Activated CD4-positive, alpha-beta T cell treated with anti-CD3 and anti-CD28 coated beads, Interleukin-2, amount 10 ng/mL, durations not matched to agents 7 days and 5 days (primary cell): Measurements from ENCODE around the gene SLC19A1. TPM values are rescaled to one million over a fixed set of nuclear protein-coding genes. Genes with fewer than 3 reads are reported as not detected.
A peak's percentile ranks its signal among the peaks of the same experiment; 100 is the strongest.

Experiments used
- CTCF ChIA-PET: fragments of 350-600 bp; sonication (Branson Sonifier 250); formaldehyde crosslinking; loops from one replicate; lab custom pipeline; 2021; ENCODE audit warnings: antibody characterized with exemption; lab: Charles Lee
- POLR2A ChIA-PET: fragments of 350-600 bp; sonication (Branson Sonifier 250); formaldehyde crosslinking; loops from one replicate; lab custom pipeline; 2021; ENCODE audit warnings: antibody characterized with exemption; lab: Charles Lee
- DNase-seq: peaks from one replicate; pipeline ENCODE4 v3.0.0-alpha.2; 2020
- H3K27ac Mint-ChIP-seq: one replicate; pipeline ENCODE4 v1.8.0; 2021; ENCODE audit warnings: mild to moderate bottlenecking, moderate library complexity, mixed read lengths
- H3K27me3 Mint-ChIP-seq: one replicate; pipeline ENCODE4 v1.8.0; 2021; ENCODE audit warnings: mixed read lengths
- H3K36me3 Mint-ChIP-seq: one replicate; pipeline ENCODE4 v1.8.0; 2021; ENCODE audit warnings: low read depth, mixed read lengths
- H3K4me1 Mint-ChIP-seq: one replicate; pipeline ENCODE4 v1.8.0; 2021; ENCODE audit warnings: mixed read lengths
- H3K4me3 Mint-ChIP-seq: one replicate; pipeline ENCODE4 v1.8.0; 2021; ENCODE audit warnings: mild to moderate bottlenecking, moderate library complexity, mixed read lengths
- H3K9me3 Mint-ChIP-seq: one replicate; pipeline ENCODE4 v1.8.0; 2021; ENCODE audit warnings: mixed read lengths
- total RNA-seq, 2 experiments: library from RNA; stranded (reverse); gene quantifications; one replicate each; pipeline ENCODE4 v1.2.3, GENCODE V29; 2021

Gene SLC19A1
- total RNA-seq, 2 experiments from 2014 or later = 43.8 to 46.8 TPM

DNA sequence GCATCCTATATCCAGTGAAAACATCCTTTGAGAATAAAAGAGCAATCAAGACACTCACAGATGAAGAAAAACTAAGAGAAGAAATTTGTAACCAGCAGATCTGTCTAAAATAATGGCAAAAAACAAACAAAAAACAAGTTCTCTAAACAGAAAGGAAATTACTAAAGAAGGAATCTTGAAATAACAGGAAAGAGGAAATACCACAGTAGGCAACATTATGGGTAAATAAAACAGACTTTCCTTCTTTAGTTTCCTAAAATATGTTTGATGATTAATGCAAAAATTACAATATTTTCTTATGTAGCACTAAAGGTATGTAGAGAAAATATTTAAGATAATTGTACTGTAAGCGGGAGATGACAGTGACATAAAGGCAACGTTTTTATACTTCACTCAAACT is 23.5 kb downstream of the SLC19A1 start:
- DNase-seq = no peak
- CTCF ChIA-PET = no interaction called here
- POLR2A ChIA-PET = no interaction called here
- no peak overlapping the region for H3K4me3 Mint-ChIP-seq
- peak overlapping the region; percentile 81 for H3K27ac Mint-ChIP-seq
- peaks cover 44% of the 10 kb centered on the region for H3K9me3 Mint-ChIP-seq
- H3K36me3 Mint-ChIP-seq = peaks cover 71% of the 10 kb centered on the region
- no peaks in the 10 kb centered on the region for H3K27me3 Mint-ChIP-seq
- H3K4me1 Mint-ChIP-seq = peaks cover 26% of the 10 kb centered on the region

DNA sequence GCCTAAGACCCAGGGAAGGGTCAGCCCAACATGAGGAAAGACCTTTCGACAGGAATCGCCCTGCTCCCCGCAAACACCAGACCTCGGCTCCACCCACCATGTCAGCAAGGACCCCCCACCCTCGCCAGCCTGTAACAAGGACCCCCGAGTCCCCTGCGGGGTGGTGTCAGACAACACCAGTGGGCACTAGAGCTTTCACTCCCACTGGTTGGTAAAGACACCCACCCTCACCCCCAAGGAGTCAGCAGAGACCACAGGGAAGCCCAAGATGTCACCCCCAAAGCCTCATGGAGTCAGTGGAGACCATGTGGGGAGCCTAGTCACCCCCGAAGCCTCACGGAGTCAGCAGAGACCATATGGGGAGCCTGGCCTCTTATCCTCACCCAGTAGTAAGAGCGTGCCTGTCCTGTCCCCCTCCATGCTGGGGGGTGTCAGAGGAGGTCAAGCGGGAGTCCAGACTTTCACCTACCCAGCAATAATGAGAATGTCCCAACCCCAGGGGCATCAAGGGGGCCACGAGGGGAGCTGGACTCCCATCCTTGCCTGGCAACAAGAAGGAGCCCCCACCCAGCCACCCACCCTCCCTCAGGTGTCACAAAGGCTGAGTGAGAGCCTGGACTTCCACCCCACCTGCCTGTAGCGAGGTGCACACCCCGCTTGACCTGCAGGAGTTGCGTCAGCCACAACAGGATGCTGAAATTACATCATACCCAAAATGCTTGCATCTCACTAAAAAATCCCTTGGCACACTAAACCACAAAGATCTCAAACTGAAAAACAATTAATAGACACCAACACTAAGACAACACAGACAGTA is 24.8 kb downstream of the SLC19A1 start:
- H3K36me3 Mint-ChIP-seq = peaks cover 61% of the 10 kb centered on the region
- POLR2A ChIA-PET = no interaction called here
- DNase-seq = peak; percentile 19
- peaks cover 43% of the 10 kb centered on the region for H3K9me3 Mint-ChIP-seq
- H3K27me3 Mint-ChIP-seq = no peaks in the 10 kb centered on the region
- CTCF ChIA-PET = no interaction called here
- peak overlapping the region; percentile 81 for H3K27ac Mint-ChIP-seq
- H3K4me3 Mint-ChIP-seq = no peak overlapping the region
- peaks cover 28% of the 10 kb centered on the region for H3K4me1 Mint-ChIP-seq

DNA sequence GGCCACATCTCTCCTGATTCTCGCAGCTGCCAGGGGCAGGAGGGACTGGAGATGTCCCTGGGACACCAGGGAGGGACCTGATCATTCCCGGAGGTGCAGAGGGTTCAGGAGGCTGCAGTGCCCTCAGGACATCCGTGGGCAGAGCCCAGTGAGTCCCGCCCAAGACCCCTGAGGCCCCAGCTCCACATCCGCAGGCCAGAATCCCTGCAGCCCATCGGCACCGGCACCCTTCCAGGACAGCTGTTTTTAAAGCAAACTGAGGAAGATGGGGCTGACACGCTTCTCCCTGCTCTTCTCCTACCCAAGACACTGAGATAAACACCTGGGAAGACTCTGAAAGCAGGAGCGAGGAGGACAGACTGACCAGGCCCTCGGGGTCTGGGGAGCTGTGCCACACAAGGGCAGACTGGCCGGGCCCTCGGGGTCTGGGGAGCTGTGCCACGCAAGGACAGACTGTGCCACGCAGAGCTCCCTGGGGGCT is 25.5 kb downstream of the SLC19A1 start:
- Mint-ChIP-seq H3K4me3 (no peak overlapping the region), H3K36me3 (peaks cover 54% of the 10 kb centered on the region), H3K27ac (no peak overlapping the region), H3K4me1 (peaks cover 28% of the 10 kb centered on the region), H3K9me3 (peaks cover 39% of the 10 kb centered on the region), H3K27me3 (no peaks in the 10 kb centered on the region)
- DNase-seq = no peak
- CTCF ChIA-PET = no interaction called here
- POLR2A ChIA-PET = no interaction called here

DNA sequence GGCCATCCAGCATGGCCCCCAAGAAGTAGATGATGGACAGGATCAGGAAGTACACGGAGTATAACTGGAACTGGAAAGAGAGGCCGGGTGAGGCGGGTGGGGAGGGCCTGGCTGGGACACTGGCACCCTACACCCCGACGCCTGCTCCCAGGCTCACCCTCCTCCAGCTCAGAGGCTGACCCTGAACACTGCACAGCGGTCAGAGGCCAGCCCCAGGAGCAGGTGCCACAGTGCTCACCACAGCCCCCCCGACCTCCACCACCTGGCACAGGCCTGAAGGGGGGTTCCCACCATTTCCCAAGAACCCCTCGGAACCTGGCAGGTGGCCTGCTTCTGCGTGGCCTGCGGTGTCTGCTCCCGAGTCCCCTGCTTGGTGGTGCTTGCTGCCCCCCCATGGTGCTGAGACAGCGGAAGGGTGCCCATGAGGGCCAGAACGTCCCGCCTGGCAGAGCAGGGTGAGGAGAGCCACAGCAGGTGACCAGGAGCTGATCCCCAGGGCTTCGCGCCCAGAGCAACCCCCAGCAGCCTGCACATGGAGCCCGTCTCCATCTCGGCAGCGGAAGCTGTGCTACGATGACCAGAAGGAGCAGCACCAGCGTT is 26.1 kb downstream of the SLC19A1 start:
- ChIA-PET CTCF (no interaction called here), POLR2A (no interaction called here)
- Mint-ChIP-seq H3K9me3 (peaks cover 35% of the 10 kb centered on the region), H3K27me3 (no peaks in the 10 kb centered on the region), H3K4me1 (peaks cover 28% of the 10 kb centered on the region), H3K27ac (no peak overlapping the region), H3K4me3 (no peak overlapping the region), H3K36me3 (peaks cover 48% of the 10 kb centered on the region)
- DNase-seq = no peak

DNA sequence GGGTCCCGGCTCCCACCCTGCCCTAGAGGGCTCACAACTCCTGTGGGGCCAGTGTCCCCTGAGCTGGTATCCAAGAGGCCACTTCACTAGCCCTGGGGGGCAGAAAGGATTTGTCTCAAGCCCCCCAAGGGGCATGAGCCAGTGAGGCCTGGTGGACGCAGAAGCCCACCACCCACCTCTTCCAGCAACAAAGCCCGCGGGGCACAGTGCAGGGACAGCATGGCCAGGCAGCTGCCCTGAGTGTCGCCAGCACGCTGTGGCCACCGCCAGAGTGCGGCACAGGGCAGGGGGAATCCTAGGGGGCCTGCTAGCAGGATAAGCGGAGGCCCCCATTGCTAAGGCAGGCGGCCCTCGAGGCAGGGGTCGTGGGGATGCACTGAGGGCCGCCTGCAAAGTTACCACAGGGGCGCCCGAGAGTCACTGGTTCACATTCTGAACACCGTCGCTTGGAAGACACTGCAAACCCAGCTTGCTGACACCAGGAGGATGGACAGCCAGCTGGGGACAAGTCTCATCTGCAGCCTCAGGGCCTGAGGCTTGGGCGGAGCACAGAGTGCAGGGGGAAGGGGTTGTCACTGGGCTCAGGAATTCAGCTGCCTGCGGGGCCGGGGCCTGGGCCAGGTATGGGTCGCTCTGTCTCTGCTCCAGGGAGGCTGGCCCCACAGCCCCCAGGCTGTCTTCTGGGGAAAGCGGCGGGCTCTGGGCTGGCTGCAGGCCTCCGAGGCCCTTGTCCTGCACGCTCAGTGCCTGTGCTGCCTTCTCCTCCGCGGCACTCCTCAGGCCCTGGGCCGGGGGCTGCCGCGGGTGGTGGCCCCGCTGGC is 26.8 kb downstream of the SLC19A1 start:
- no peak overlapping the region for H3K4me3 Mint-ChIP-seq
- no peak overlapping the region for H3K27ac Mint-ChIP-seq
- DNase-seq = no peak
- H3K36me3 Mint-ChIP-seq = peaks cover 41% of the 10 kb centered on the region
- ChIA-PET CTCF (no interaction called here), POLR2A (no interaction called here)
- peaks cover 28% of the 10 kb centered on the region for H3K4me1 Mint-ChIP-seq
- H3K9me3 Mint-ChIP-seq = peaks cover 27% of the 10 kb centered on the region
- no peaks in the 10 kb centered on the region for H3K27me3 Mint-ChIP-seq

DNA sequence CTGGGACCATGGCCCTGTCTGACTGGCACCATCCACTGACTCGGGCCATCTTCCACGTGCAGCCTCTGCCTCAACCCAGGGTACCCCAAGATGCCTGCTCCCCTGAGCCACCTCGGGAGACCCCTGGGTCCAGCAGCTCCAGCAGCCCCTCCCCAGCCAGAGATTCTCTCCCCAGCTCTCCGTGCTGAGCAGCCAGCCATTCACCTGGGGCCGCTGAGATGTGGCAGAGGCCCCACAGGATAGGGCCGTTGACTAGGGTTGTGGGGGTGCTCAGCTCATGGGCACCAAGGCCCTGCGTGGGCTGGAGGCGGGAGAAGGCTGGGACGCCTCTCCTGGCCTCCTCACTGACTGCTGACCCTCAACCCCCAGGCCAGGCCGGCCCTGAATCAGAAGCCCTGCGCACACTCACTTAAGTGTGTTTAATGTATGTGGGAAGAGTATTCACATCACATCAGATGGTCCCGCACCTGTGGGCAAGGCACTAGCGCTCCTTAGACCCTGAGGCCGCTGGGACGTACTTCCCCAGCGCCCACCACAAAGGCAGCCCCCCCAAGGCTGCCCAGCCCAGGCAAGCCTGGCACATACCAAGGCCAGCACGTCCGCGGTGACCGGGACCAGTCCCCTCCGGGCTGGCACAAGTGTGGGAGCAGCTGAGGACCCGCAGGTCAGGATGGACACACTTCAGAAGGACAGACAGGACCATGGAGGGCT is 27.8 kb downstream of the SLC19A1 start:
- H3K9me3 Mint-ChIP-seq = peaks cover 17% of the 10 kb centered on the region
- POLR2A ChIA-PET = no interaction called here
- peaks cover 27% of the 10 kb centered on the region for H3K4me1 Mint-ChIP-seq
- CTCF ChIA-PET = no interaction called here
- no peak overlapping the region for H3K4me3 Mint-ChIP-seq
- no peaks in the 10 kb centered on the region for H3K27me3 Mint-ChIP-seq
- H3K27ac Mint-ChIP-seq = peak overlapping the region; percentile 54
- H3K36me3 Mint-ChIP-seq = peaks cover 31% of the 10 kb centered on the region
- DNase-seq = no peak

DNA sequence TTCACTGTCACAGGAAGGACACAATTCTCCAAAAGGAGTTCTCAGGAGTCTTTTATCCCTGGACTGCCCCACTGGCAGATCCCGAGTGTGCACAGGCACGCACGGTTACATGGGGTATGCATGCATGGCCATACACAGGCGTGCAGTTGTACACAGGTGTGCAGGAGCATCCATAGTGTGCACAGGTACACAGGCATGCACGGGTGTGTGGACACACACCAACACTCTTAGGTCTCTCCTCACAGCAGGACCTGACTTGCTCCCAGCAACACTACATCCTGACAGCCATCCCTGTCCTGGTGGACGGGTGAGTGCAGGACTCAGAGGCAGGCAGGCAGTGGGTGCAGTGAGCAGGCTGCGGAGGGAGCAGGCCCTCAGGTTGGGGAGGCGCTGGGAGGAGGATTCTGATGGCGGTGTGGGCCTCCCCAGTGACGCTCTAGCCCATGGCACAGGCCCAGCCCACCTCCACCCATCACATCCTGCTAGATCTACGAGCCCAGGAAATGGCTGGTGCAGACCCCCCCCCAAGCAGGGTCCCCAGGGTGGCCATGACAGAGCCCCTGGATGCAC is 28.4 kb downstream of the SLC19A1 start:
- H3K27ac Mint-ChIP-seq = peak overlapping the region; percentile 39
- H3K4me3 Mint-ChIP-seq = no peak overlapping the region
- H3K36me3 Mint-ChIP-seq = peaks cover 25% of the 10 kb centered on the region
- H3K9me3 Mint-ChIP-seq = peaks cover 11% of the 10 kb centered on the region
- CTCF ChIA-PET = no interaction called here
- POLR2A ChIA-PET = no interaction called here
- DNase-seq = no peak
- no peaks in the 10 kb centered on the region for H3K27me3 Mint-ChIP-seq
- H3K4me1 Mint-ChIP-seq = peaks cover 21% of the 10 kb centered on the region

DNA sequence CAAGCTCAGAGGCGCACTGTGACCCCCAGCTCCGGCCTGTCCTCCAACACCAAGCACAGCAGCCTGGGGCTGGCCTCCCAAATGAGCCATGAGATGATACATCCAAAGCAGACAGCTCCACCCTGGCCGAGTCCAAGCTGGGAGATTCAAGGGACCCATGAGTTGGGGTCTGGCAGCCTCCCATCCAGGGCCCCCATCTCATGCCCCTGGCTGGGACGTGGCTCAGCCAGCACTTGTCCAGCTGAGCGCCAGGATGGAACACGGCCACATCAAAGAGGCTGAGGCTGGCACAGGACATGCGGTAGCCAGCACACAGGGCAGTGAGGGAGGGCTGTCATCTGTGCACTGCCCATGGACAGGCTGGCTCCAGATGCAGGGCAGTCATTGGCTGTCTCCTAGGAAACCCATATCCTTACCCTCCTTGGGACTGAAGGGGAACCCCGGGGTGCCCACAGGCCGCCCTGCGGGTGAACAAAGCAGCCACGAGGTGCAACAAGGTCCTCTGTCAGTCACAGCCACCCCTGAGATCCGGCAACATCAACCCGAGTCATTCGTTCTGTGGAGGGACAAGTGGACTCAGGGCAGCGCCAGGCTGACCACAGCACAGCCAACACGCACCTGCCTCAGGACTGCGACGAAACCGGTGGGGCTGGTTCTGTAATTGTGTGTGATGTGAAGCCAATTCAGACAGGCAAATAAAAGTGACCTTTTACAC is 29.1 kb downstream of the SLC19A1 start:
- Mint-ChIP-seq H3K27me3 (no peaks in the 10 kb centered on the region), H3K27ac (no peak overlapping the region), H3K4me3 (no peak overlapping the region), H3K36me3 (peaks cover 18% of the 10 kb centered on the region), H3K9me3 (peaks cover 4% of the 10 kb centered on the region), H3K4me1 (peaks cover 14% of the 10 kb centered on the region)
- DNase-seq = no peak
- ChIA-PET CTCF (interaction anchor here (0.5 kb wide), 1 partner anchor 45 kb away, joined by 4 read pairs; no protein-coding TSS in a partner anchor), POLR2A (no interaction called here)

DNA sequence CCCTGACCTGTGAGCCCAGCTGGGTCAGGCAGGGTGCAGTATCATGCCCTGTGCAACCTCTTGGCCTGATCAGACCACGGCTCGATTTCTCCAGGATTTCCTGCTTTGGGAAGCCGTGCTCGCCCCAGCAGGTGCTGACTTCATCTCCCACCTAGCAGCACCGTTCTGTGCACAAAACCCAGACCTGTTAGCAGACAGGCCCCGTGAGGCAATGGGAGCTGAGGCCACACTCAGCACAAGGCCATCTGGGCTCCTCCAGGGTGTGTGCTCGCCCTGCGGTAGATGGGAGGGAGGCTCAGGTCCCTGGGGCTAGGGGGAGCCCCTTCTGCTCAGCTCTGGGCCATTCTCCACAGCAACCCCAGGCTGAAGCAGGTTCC is 29.6 kb downstream of the SLC19A1 start:
- H3K9me3 Mint-ChIP-seq = no peaks in the 10 kb centered on the region
- H3K27ac Mint-ChIP-seq = peak overlapping the region; percentile 41
- POLR2A ChIA-PET = no interaction called here
- peaks cover 9% of the 10 kb centered on the region for H3K4me1 Mint-ChIP-seq
- peaks cover 13% of the 10 kb centered on the region for H3K36me3 Mint-ChIP-seq
- H3K27me3 Mint-ChIP-seq = no peaks in the 10 kb centered on the region
- no peak overlapping the region for H3K4me3 Mint-ChIP-seq
- no peak for DNase-seq
- CTCF ChIA-PET = interaction anchor here (0.5 kb wide), 1 partner anchor 46 kb away, joined by 4 read pairs; no protein-coding TSS in a partner anchor

DNA sequence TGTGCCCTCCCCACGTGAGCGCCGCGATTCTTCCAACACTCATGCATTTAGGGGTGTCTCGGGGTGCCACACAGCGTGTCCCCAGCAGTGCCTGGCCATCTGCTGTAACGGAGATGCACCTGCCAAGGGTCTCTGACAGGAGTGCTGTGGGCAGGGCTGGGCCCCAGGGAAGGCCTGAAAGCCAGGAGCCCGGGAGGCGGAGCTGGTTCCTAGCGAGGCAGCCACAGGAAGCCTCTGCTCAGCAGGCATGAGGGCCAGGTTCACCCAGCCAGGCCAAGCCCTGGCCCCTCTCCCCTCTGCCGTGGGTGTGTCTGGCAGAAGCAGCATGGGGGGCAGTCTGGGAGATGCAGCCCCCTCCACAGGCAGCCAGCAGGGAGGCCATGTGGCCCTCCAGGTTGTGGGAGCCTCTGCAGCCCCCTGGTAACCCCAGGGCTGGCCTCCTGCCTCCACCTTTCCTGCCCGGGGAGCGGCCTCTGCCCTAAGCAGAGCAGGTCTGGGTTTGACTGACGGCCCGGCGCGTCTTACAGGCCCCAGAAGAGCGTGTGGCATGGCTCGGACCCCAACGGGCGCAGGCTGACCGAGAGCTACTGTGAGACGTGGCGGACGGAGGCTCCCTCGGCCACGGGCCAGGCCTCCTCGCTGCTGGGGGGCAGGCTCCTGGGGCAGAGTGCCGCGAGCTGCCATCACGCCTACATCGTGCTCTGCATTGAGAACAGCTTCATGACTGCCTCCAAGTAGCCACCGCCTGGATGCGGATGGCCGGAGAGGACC is 30.4 kb downstream of the SLC19A1 start:
- H3K9me3 Mint-ChIP-seq = no peaks in the 10 kb centered on the region
- no peak overlapping the region for H3K4me3 Mint-ChIP-seq
- ChIA-PET POLR2A (no interaction called here), CTCF (no interaction called here)
- no peak for DNase-seq
- peak overlapping the region; percentile 62 for H3K27ac Mint-ChIP-seq
- peaks cover 4% of the 10 kb centered on the region for H3K4me1 Mint-ChIP-seq
- no peaks in the 10 kb centered on the region for H3K27me3 Mint-ChIP-seq
- H3K36me3 Mint-ChIP-seq = peaks cover 8% of the 10 kb centered on the region

DNA sequence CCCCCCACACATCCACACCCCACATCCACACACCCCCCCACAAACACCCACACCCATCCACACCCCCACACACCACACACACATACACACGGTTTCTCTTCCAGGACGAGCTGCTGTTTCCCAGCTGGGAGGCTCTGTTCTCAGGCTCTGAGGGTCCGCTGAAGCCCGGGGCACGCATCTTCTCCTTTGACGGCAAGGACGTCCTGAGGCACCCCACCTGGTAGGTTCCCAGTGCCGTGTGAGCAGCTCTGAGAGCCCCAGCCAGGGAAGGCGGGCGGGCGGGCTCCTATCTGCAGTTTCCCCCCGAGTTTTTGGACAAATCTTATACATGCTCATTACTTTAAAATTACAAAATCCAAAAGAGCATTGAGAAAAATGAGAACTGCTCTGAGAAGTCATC is 31.2 kb downstream of the SLC19A1 start:
- CTCF ChIA-PET = interaction anchor here (0.6 kb wide), 1 partner anchor 249 kb away, joined by 3 read pairs; no protein-coding TSS in a partner anchor

More for the DNA sequence above, 31.2 kb downstream of the SLC19A1 start:
- H3K4me1 Mint-ChIP-seq = peaks cover 4% of the 10 kb centered on the region
- peaks cover 5% of the 10 kb centered on the region for H3K36me3 Mint-ChIP-seq
- POLR2A ChIA-PET = no interaction called here
- H3K9me3 Mint-ChIP-seq = no peaks in the 10 kb centered on the region
- H3K4me3 Mint-ChIP-seq = no peak overlapping the region
- peak overlapping the region; percentile 62 for H3K27ac Mint-ChIP-seq
- H3K27me3 Mint-ChIP-seq = no peaks in the 10 kb centered on the region
- DNase-seq = no peak
